BJ (cell line): ENCODE data around the gene SORCS2. TPM values are rescaled to one million over a fixed set of nuclear protein-coding genes. Genes with fewer than 3 reads are reported as not detected.

ENCODE experiments used
- CTCF ChIA-PET: fragments of 350-600 bp; formaldehyde crosslinking; extraction: SDS; loops from one replicate; lab custom pipeline; 2021; ENCODE audit warnings: antibody characterized with exemption, inconsistent platforms; lab: Yijun Ruan, JAX
- POLR2A ChIA-PET: fragments of 300-600 bp; sonication (Branson Sonifier 250); formaldehyde crosslinking; extraction: SDS; loops from one replicate; lab custom pipeline; 2021; ENCODE audit warnings: antibody characterized with exemption; lab: Charles Lee
- DNase-seq: peaks from one replicate; pipeline ENCODE4 v3.0.0-alpha.2; 2011; ENCODE audit warnings: low read depth
- H3K27me3 ChIP-seq: 2 replicates; pipeline ENCODE4 v1.6.0; 2011; ENCODE audit warnings: low read length; ENCODE audit not compliant: control insufficient read depth, insufficient read depth
- H3K36me3 ChIP-seq: 2 replicates; pipeline ENCODE4 v1.5.1; 2011; ENCODE audit warnings: low read length; ENCODE audit not compliant: control insufficient read depth, insufficient read depth
- H3K4me3 ChIP-seq: 2 replicates; pipeline ENCODE4 v1.5.1; 2011; ENCODE audit warnings: low read depth, mild to moderate bottlenecking, control low read depth, low read length
- CTCF ChIP-seq: IDR thresholded peaks from 2 replicates; pipeline ENCODE4 v1.5.1; 2011; ENCODE audit warnings: low read depth, mild to moderate bottlenecking, control low read depth, inconsistent platforms, low read length, moderate library complexity; ENCODE audit not compliant: insufficient read depth
- polyA plus RNA-seq: library from polyadenylated mRNA; depleted of rRNA; stranded (reverse); fragments of >200 nt; gene quantifications from 2 replicates; pipeline ENCODE4 v1.2.3, GENCODE V29; 2011

Gene SORCS2
- polyA plus RNA-seq, 1 experiment, result 0.63 TPM

DNA sequence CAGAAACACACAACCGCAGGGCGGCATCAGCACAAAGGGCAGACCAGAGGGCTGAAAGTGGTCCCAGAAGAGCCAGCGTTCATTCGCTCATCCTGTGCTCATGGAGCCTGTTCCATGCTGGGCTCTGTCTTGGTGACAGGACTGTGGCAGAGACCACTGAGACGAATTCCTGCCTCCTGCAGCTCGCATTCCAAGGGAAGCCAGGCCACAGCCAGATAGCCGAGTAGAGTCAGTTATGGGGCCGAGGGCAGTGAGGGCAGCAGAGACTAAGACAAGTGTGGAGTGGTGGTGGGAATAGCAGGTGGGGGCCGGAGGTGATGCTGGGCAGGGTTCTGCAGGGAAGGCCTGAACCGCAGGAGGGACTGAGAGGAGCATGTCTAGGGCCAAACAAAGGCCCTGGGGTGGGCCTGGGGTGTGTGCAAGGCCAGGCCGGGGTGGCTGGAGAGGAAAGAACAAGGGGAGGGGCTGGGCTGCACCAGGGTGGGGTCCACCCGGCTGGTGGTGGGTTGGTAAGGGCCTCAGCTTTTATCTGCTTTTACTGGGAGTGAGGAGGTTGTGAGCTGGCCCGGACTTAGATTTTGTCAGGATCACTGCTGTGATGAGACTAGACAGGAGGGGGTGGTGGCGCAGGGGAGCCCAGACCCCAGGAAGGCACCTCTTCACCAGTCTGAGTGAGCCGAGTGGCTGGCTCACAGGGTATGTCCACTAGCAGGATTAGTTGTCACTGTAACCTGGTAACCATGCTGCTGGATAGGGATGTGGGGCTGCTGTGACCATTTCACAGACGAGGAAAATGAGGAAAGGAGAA is 236.1 kb downstream of the SORCS2 start:
- no peak for DNase-seq
- TF ChIP-seq CTCF, result no peak
- CTCF ChIA-PET, result no interaction called here
- no peak overlapping the region for H3K4me3 ChIP-seq
- POLR2A ChIA-PET, result no interaction called here
- H3K36me3 ChIP-seq, result no peaks in the 10 kb centered on the region
- peaks cover 2% of the 10 kb centered on the region; the same call in 1 of the 2 replicates for H3K27me3 ChIP-seq

GRCh38 chr4:7429069-7429416 is 236.7 kb downstream of the SORCS2 start:
- no peak for TF ChIP-seq CTCF
- Histone ChIP-seq H3K36me3 (no peaks in the 10 kb centered on the region), H3K27me3 (no peaks in the 10 kb centered on the region; the same call in 1 of the 2 replicates), H3K4me3 (no peak overlapping the region)
- CTCF ChIA-PET, result no interaction called here
- DNase-seq, result no peak
- POLR2A ChIA-PET, result no interaction called here

DNA sequence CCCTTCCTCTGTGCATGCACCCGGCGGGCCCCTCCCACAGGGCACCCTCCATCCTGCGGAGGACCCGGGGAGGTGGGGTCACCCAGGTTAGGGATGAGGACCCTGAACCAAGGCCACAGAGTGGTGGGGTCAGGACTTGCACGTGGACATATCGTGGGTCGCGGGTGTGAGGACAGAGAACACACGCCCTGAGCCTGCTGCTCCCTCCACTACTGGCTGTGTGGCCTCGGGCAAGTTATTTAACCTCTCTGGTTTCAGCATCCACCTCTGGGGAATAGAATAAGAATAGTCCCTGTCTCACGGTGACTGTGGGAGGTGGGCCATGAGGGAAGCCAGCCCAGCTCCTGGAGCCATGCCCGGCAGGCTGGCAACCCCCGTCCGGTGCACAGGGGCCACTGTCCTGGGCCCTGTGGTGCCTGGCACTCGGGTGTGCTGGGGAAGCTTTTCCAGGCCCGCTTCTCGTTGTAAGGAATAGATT is 237.3 kb downstream of the SORCS2 start:
- DNase-seq, result no peak
- no peak for TF ChIP-seq CTCF
- H3K27me3 ChIP-seq, result no peaks in the 10 kb centered on the region; the same call in 1 of the 2 replicates
- ChIA-PET CTCF (no interaction called here), POLR2A (no interaction called here)
- H3K4me3 ChIP-seq, result no peak overlapping the region
- no peaks in the 10 kb centered on the region for H3K36me3 ChIP-seq

DNA sequence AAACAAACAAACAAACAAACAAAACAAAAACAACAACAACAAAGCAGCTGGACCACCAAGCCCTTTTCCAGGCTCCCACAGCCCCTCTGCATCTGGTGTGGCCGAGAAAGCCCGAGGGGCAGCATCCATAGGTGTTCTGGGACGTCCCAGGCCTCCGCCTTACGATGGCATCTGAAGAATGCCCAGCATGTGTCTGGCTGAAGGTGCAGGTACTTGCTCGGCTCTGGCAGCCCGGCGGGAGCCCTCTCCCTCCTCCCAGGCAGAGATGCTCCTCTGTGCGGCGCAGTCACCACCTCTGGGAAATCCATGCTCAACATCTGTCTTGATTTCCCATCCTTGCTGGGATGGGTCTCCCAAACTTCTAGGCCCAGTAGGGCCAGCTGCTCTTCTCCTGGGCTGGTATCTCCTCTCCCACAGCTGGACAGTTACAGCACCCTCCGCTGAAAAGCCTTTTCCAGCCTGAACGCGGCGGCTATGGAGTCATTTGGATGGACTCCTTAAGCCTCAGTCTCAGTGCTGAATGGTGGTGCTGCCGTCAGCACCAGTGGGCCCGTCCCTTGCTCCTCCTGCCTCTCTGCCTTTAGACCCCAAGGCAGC is 238.1 kb downstream of the SORCS2 start:
- H3K36me3 ChIP-seq, result no peaks in the 10 kb centered on the region
- no peak for TF ChIP-seq CTCF
- ChIA-PET CTCF (interaction anchor here (0.6 kb wide), 1 partner anchor 21 kb away, joined by 3 read pairs; no protein-coding TSS in a partner anchor), POLR2A (no interaction called here)
- no peak overlapping the region for H3K4me3 ChIP-seq
- DNase-seq, result no peak
- H3K27me3 ChIP-seq, result no peaks in the 10 kb centered on the region; the same call in 1 of the 2 replicates
